ENCODE data around the gene BAIAP2. TPM values are rescaled to one million over a fixed set of nuclear protein-coding genes. Genes with fewer than 3 reads are reported as not detected.

Gene BAIAP2
- polyA plus RNA-seq, 1 donor from 2014 or later: 17.5 TPM

DNA sequence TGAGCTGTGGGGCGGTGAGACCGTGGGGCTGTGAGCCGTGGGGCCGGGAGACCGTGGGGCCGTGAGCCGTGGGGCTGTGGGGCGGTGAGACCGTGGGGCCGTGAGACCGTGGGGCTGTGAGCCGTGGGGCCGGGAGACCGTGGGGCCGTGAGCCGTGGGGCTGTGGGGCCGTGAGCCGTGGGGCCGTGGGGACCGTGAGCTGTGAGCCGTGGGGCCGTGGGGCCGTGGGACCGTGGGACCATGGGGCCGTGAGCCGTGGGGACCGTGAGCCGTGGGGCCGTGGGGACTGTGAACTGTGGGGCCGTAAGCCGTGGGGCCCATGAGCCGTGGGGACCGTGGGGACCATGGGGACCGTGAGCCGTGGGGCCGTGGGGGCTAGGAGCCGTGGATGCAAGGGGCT is 105.7 kb downstream of the BAIAP2 start:
- Histone ChIP-seq H3K27me3 (ENCODE audit: insufficient read depth, low read depth, low read length) (no peaks in the 10 kb centered on the region), H3K9me3 (ENCODE audit: low read length) (no peaks in the 10 kb centered on the region), H3F3A (ENCODE audit: insufficient read depth, low read length, poor library complexity, severe bottlenecking) (no peaks in the 10 kb centered on the region), H3K9me2 (ENCODE audit: insufficient read depth, low read length) (no peaks in the 10 kb centered on the region), H3K9ac (ENCODE audit: low read length) (no peak overlapping the region), H2AFZ (ENCODE audit: low read depth, low read length) (no peak overlapping the region), H4K20me1 (ENCODE audit: insufficient read depth) (no peaks in the 10 kb centered on the region), H3K27ac (ENCODE audit: low read length) (no peak overlapping the region), H3K4me2 (ENCODE audit: low read length) (no peak overlapping the region), H3K36me3 (ENCODE audit: insufficient read depth, low read length) (no peaks in the 10 kb centered on the region), H3K79me2 (replicated peaks; ENCODE audit: insufficient read depth, low read length) (no peaks in the 10 kb centered on the region), H3K4me3 (ENCODE audit: low read length) (no peak overlapping the region)
- TF ChIP-seq TAF1 (IDR thresholded peaks at IDR 0.05; ENCODE audit: low read depth): no peak
- no peak for TF ChIP-seq EP300 (conservative IDR thresholded peaks at IDR 0.05; ENCODE audit: poor library complexity, severe bottlenecking)
- no peak for TF ChIP-seq POLR2AphosphoS5 (IDR thresholded peaks at IDR 0.05)
- TF ChIP-seq RAD21 (conservative IDR thresholded peaks at IDR 0.05): no peak
- no peak for TF ChIP-seq MXI1 (conservative IDR thresholded peaks at IDR 0.05; ENCODE audit: poor library complexity, severe bottlenecking)
- no peak for TF ChIP-seq SMC3 (conservative IDR thresholded peaks at IDR 0.05; ENCODE audit: poor library complexity)
- TF ChIP-seq, protein P1, sequence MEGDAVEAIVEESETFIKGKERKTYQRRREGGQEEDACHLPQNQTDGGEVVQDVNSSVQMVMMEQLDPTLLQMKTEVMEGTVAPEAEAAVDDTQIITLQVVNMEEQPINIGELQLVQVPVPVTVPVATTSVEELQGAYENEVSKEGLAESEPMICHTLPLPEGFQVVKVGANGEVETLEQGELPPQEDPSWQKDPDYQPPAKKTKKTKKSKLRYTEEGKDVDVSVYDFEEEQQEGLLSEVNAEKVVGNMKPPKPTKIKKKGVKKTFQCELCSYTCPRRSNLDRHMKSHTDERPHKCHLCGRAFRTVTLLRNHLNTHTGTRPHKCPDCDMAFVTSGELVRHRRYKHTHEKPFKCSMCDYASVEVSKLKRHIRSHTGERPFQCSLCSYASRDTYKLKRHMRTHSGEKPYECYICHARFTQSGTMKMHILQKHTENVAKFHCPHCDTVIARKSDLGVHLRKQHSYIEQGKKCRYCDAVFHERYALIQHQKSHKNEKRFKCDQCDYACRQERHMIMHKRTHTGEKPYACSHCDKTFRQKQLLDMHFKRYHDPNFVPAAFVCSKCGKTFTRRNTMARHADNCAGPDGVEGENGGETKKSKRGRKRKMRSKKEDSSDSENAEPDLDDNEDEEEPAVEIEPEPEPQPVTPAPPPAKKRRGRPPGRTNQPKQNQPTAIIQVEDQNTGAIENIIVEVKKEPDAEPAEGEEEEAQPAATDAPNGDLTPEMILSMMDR (IDR thresholded peaks at IDR 0.05; ENCODE audit: poor library complexity, severe bottlenecking): no peak
- TF ChIP-seq, protein P2, sequence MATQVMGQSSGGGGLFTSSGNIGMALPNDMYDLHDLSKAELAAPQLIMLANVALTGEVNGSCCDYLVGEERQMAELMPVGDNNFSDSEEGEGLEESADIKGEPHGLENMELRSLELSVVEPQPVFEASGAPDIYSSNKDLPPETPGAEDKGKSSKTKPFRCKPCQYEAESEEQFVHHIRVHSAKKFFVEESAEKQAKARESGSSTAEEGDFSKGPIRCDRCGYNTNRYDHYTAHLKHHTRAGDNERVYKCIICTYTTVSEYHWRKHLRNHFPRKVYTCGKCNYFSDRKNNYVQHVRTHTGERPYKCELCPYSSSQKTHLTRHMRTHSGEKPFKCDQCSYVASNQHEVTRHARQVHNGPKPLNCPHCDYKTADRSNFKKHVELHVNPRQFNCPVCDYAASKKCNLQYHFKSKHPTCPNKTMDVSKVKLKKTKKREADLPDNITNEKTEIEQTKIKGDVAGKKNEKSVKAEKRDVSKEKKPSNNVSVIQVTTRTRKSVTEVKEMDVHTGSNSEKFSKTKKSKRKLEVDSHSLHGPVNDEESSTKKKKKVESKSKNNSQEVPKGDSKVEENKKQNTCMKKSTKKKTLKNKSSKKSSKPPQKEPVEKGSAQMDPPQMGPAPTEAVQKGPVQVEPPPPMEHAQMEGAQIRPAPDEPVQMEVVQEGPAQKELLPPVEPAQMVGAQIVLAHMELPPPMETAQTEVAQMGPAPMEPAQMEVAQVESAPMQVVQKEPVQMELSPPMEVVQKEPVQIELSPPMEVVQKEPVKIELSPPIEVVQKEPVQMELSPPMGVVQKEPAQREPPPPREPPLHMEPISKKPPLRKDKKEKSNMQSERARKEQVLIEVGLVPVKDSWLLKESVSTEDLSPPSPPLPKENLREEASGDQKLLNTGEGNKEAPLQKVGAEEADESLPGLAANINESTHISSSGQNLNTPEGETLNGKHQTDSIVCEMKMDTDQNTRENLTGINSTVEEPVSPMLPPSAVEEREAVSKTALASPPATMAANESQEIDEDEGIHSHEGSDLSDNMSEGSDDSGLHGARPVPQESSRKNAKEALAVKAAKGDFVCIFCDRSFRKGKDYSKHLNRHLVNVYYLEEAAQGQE (IDR thresholded peaks at IDR 0.05; ENCODE audit: borderline replicate concordance): no peak

DNA sequence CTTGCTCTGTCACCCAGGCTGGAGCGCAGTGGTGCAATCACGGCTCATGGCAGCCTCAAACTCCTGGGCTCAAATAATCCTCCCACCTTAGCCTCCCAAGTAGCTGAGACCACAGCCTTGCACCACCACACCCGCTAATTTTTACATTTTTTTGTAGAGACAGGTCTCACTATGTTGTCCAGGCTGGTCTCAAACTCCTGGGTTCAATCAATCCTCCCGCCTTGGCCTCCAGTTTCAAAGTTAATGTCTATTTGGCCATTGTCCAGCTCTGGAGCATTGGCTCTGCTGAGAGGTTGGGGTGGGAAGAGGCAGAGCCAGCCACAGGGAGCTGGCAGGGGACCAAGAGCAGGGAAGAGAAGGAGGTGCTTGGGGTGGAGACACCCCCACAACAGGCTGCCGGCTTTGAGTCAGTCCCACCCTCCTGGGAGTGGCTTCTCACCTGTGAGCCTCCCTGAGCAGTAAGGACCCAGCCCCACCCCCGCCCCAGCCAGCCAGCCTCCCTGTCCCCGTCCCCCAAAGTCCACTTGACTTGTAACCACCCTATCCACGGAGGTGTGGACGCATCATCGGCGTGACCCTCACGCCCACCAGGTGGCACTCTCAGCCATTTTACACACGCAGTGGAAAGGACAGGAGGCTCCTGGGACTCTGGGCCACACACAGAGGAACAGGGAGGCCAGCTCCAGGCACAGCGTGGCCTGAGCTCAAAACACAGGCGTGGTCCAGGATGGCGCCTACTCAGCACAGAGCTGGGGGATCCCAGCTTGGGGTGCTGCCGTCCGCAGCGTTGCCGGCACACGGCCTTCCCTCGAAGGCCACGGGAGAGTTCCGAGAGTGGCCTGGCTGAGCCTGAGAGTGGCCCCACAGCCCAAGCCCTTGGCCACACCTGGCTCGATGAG is 107.6 kb downstream of the BAIAP2 start:
- Histone ChIP-seq H3K27ac (ENCODE audit: low read length) (no peak overlapping the region), H3K9me2 (ENCODE audit: insufficient read depth, low read length) (no peaks in the 10 kb centered on the region), H4K20me1 (ENCODE audit: insufficient read depth) (no peaks in the 10 kb centered on the region), H3K79me2 (replicated peaks; ENCODE audit: insufficient read depth, low read length) (no peaks in the 10 kb centered on the region), H3K4me3 (ENCODE audit: low read length) (no peak overlapping the region), H3K9me3 (ENCODE audit: low read length) (no peaks in the 10 kb centered on the region), H3K9ac (ENCODE audit: low read length) (no peak overlapping the region), H3F3A (ENCODE audit: insufficient read depth, low read length, poor library complexity, severe bottlenecking) (no peaks in the 10 kb centered on the region), H2AFZ (ENCODE audit: low read depth, low read length) (no peak overlapping the region), H3K27me3 (ENCODE audit: insufficient read depth, low read depth, low read length) (no peaks in the 10 kb centered on the region), H3K36me3 (ENCODE audit: insufficient read depth, low read length) (no peaks in the 10 kb centered on the region), H3K4me2 (ENCODE audit: low read length) (no peak overlapping the region)
- TF ChIP-seq, protein P2 (IDR thresholded peaks at IDR 0.05; ENCODE audit: borderline replicate concordance): no peak
- peak; percentile 71 for TF ChIP-seq RAD21 (conservative IDR thresholded peaks at IDR 0.05)
- TF ChIP-seq SMC3 (conservative IDR thresholded peaks at IDR 0.05; ENCODE audit: poor library complexity): peak; percentile 78
- TF ChIP-seq, protein P1 (IDR thresholded peaks at IDR 0.05; ENCODE audit: poor library complexity, severe bottlenecking): peak; percentile 68
- no peak for TF ChIP-seq EZH2 (IDR thresholded peaks at IDR 0.05; ENCODE audit: borderline replicate concordance, insufficient read depth, low read length, poor library complexity, severe bottlenecking)
